IMR-90 (cell line): ENCODE results near the gene TEAD1. TPM values are rescaled to one million over a fixed set of nuclear protein-coding genes. Genes with fewer than 3 reads are reported as not detected.

ENCODE experiments used
- ATAC-seq: fragments of 200-7000 bp; cut with Tn5 transposase; 2 replicates; pipeline ENCODE4 v1.9.1; 2020; ENCODE audit warnings: low read depth, mild to moderate bottlenecking, moderate library complexity
- BruUV-seq: library from RNA; stranded (reverse); fragments of 400-500 nt; replicated peaks from 2 replicates; lab custom pipeline; 2021; lab: Mats Ljungman, UMichigan
- CTCF ChIA-PET: fragments of 300-600 bp; formaldehyde crosslinking; extraction: SDS; loops from one replicate; lab custom pipeline; 2021; ENCODE audit warnings: antibody characterized with exemption; lab: Yijun Ruan, JAX
- POLR2A ChIA-PET: fragments of 300-600 bp; sonication (Branson Sonifier 250); formaldehyde crosslinking; loops from one replicate; lab custom pipeline; 2022; ENCODE audit warnings: antibody characterized with exemption; ENCODE audit not compliant: unreplicated experiment; lab: Charles Lee
- DNase-seq: peaks from one replicate; pipeline ENCODE4 v3.0.0; 2013
- H2AFZ ChIP-seq: replicated peaks from 2 replicates; pipeline ENCODE3; 2013; ENCODE audit warnings: low read length, mild to moderate bottlenecking; ENCODE audit not compliant: poor library complexity
- H2AK5ac ChIP-seq: 2 replicates; pipeline ENCODE4 v1.6.1; 2013; ENCODE audit warnings: low read depth, low read length, inconsistent platforms
- H2AK9ac ChIP-seq: replicated peaks from 2 replicates; pipeline ENCODE3; 2013; ENCODE audit warnings: mild to moderate bottlenecking, low read depth, low read length, moderate library complexity; ENCODE audit not compliant: poor library complexity
- H2BK120ac ChIP-seq: 2 replicates; pipeline ENCODE4 v1.6.1; 2013; ENCODE audit warnings: low read depth, low read length, inconsistent platforms
- H2BK15ac ChIP-seq: 3 replicates; pipeline ENCODE4 v1.6.1; 2013; ENCODE audit warnings: low read depth, low read length, inconsistent platforms
- H2BK20ac ChIP-seq: 2 replicates; pipeline ENCODE4 v1.6.1; 2013; ENCODE audit warnings: low read depth, mild to moderate bottlenecking, inconsistent platforms, low read length, moderate library complexity
- H2BK5ac ChIP-seq: 2 replicates; pipeline ENCODE4 v1.6.1; 2013; ENCODE audit warnings: mild to moderate bottlenecking, low read depth, low read length, inconsistent platforms; ENCODE audit not compliant: poor library complexity, severe bottlenecking
- H3K14ac ChIP-seq: replicated peaks from 2 replicates; pipeline ENCODE4 v1.6.1; 2013; ENCODE audit warnings: low read depth, low read length, inconsistent platforms
- H3K18ac ChIP-seq: 2 replicates; pipeline ENCODE4 v1.6.1; 2013; ENCODE audit warnings: low read depth, low read length, control low read depth
- H3K23ac ChIP-seq: 2 replicates; pipeline ENCODE4 v1.6.1; 2013; ENCODE audit warnings: low read depth, low read length, inconsistent platforms
- H3K27ac ChIP-seq: 2 replicates; pipeline ENCODE4 v1.5.1; 2013; ENCODE audit warnings: mild to moderate bottlenecking, control low read depth, low read length; ENCODE audit not compliant: insufficient read depth
- H3K27me3 ChIP-seq: 2 replicates; pipeline ENCODE4 v1.6.1; 2013; ENCODE audit warnings: low read length; ENCODE audit not compliant: control insufficient read depth, insufficient read depth
- H3K36me3 ChIP-seq: 2 replicates; pipeline ENCODE4 v1.6.1; 2013; ENCODE audit warnings: low read length, mixed read lengths; ENCODE audit not compliant: control insufficient read depth, insufficient read depth
- H3K4ac ChIP-seq: 2 replicates; pipeline ENCODE4 v1.6.1; 2013; ENCODE audit warnings: low read depth, low read length, inconsistent platforms
- H3K4me1 ChIP-seq: 2 replicates; pipeline ENCODE4 v1.6.1; 2013; ENCODE audit warnings: low read length, mixed read lengths; ENCODE audit not compliant: control insufficient read depth, insufficient read depth
- H3K4me2 ChIP-seq: 2 replicates; pipeline ENCODE4 v1.6.1; 2013; ENCODE audit warnings: low read depth, mild to moderate bottlenecking, control low read depth, low read length, moderate library complexity
- H3K4me3 ChIP-seq: 2 replicates; pipeline ENCODE4 v1.5.1; 2013; ENCODE audit warnings: low read depth, mild to moderate bottlenecking, control low read depth, low read length, moderate library complexity; ENCODE audit not compliant: insufficient read depth
- H3K56ac ChIP-seq: 2 replicates; pipeline ENCODE4 v1.6.1; 2013; ENCODE audit warnings: low read length, inconsistent platforms; ENCODE audit not compliant: insufficient read depth; ENCODE audit errors: extremely low read depth
- H3K79me1 ChIP-seq, 2 experiments: 2 replicates each; pipeline ENCODE4 v1.6.1; 2013; ENCODE audit warnings: low read length in 2 of 2, inconsistent platforms in 1 of 2, low read depth in 1 of 2
- H3K9ac ChIP-seq: 2 replicates; pipeline ENCODE4 v1.6.1; 2013; ENCODE audit warnings: low read depth, low read length, control low read depth
- H3K9me1 ChIP-seq: 2 replicates; pipeline ENCODE4 v1.6.1; 2013; ENCODE audit warnings: low read length, inconsistent platforms; ENCODE audit not compliant: insufficient read depth
- H3K9me3 ChIP-seq: 2 replicates; pipeline ENCODE4 v1.6.1; 2013; ENCODE audit warnings: low read length; ENCODE audit not compliant: control insufficient read depth, insufficient read depth
- H4K20me1 ChIP-seq: 2 replicates; pipeline ENCODE4 v1.6.1; 2013; ENCODE audit warnings: low read length, inconsistent platforms; ENCODE audit not compliant: insufficient read depth
- H4K5ac ChIP-seq: 2 replicates; pipeline ENCODE4 v1.6.1; 2013; ENCODE audit warnings: mild to moderate bottlenecking, low read depth, low read length, control low read depth
- H4K8ac ChIP-seq, 2 experiments: 2 replicates each; pipeline ENCODE4 v1.6.1; 2013; ENCODE audit warnings: low read depth in 2 of 2, low read length in 2 of 2, control low read depth in 1 of 2, inconsistent platforms in 1 of 2
- H4K91ac ChIP-seq: 2 replicates; pipeline ENCODE4 v1.6.1; 2013; ENCODE audit warnings: low read depth, low read length, inconsistent platforms; ENCODE audit not compliant: insufficient read depth
- BHLHE40 ChIP-seq: fragments of 150-350 bp; IDR thresholded peaks from 2 replicates; pipeline ENCODE4 v1.6.1; 2016; ENCODE audit warnings: mild to moderate bottlenecking, low read depth, low read length
- CEBPB ChIP-seq: IDR thresholded peaks from 2 replicates; pipeline ENCODE4 v1.6.1; 2012; ENCODE audit warnings: low read depth, low read length, improper control_type of control experiment
- CHD1 ChIP-seq: IDR thresholded peaks from 2 replicates; pipeline ENCODE4 v1.6.1; 2012; ENCODE audit warnings: low read depth, low read length, improper control_type of control experiment
- FOS ChIP-seq: fragments of 150-350 bp; IDR thresholded peaks from 2 replicates; pipeline ENCODE4 v1.6.1; 2016; ENCODE audit warnings: low read depth, low read length
- MAFK ChIP-seq: IDR thresholded peaks from 2 replicates; pipeline ENCODE4 v1.6.1; 2012; ENCODE audit warnings: low read depth, low read length, improper control_type of control experiment
- MAZ ChIP-seq: IDR thresholded peaks from 2 replicates; pipeline ENCODE4 v1.6.1; 2012; ENCODE audit warnings: low read depth, mild to moderate bottlenecking, low read length, improper control_type of control experiment, moderate library complexity, borderline replicate concordance
- NFE2L2 ChIP-seq: fragments of 150-350 bp; IDR thresholded peaks from 2 replicates; pipeline ENCODE4 v1.6.1; 2016; ENCODE audit warnings: low read depth, mild to moderate bottlenecking, low read length
- POLR2A ChIP-seq: IDR thresholded peaks from 2 replicates; pipeline ENCODE4 v1.6.1; 2012; ENCODE audit warnings: mild to moderate bottlenecking, low read depth, low read length
- RAD21 ChIP-seq: IDR thresholded peaks from 2 replicates; pipeline ENCODE4 v1.6.1; 2012; ENCODE audit warnings: low read length, improper control_type of control experiment
- RCOR1 ChIP-seq: IDR thresholded peaks from 2 replicates; pipeline ENCODE4 v1.6.1; 2012; ENCODE audit warnings: mild to moderate bottlenecking, low read length, improper control_type of control experiment; ENCODE audit not compliant: insufficient replicate concordance
- SMC3 ChIP-seq: fragments of 150-350 bp; IDR thresholded peaks from 2 replicates; pipeline ENCODE4 v1.6.1; 2016; ENCODE audit warnings: low read depth, mild to moderate bottlenecking, antibody characterized with exemption, low read length, moderate library complexity
- WGBS, 2 experiments: methylation state at CpG; one replicate each; pipeline versions ENCODE4 v1.1.5 to v1.1.7; 2013; ENCODE audit warnings: missing lambda C conversion rate in 2 of 2; ENCODE audit not compliant: insufficient read length in 1 of 2; ENCODE audit errors: extremely low coverage in 2 of 2; 5-methylcytosine and 5-hydroxymethylcytosine counted together
- dilution Hi-C: fragments of 300-500 bp; cut with HindIII; formaldehyde crosslinking; loops from one replicate; pipeline ENCODE4 v1.14.3; 2018; ENCODE audit warnings: low sequenced_read_pairs; ENCODE audit not compliant: unreplicated experiment
- in situ Hi-C: fragments of 300-500 bp; cut with MboI; formaldehyde crosslinking; loops from 3 replicates; pipeline ENCODE4 v1.14.3; 2019; ENCODE audit warnings: low sequenced_read_pairs, inconsistent platforms, mixed read lengths
- intact Hi-C: fragments of 100-400 bp; cut with micrococcal nuclease; formaldehyde crosslinking; loops from 2 replicates; pipeline ENCODE4 v1.10.0; 2022
- polyA plus RNA-seq, 3 experiments: library from polyadenylated mRNA; depleted of rRNA; stranded (reverse); fragments of >200 nt; gene quantifications; 2 replicates each; pipeline ENCODE4 v1.2.3, GENCODE V29; 2012; ENCODE audit warnings: low replicate concordance in 1 of 3
- total RNA-seq: library from RNA; depleted of rRNA; stranded (reverse); fragments of >200 nt; gene quantifications from 2 replicates; pipeline ENCODE4 v1.2.3, GENCODE V29; 2012
- TF ChIP-seq, protein P1 (sequence below): conservative IDR thresholded peaks from 2 replicates; pipeline ENCODE4 v1.5.1; 2012; ENCODE audit warnings: mild to moderate bottlenecking, low read depth, low read length, improper control_type of control experiment
- TF ChIP-seq, protein P2 (sequence below): fragments of 150-350 bp; IDR thresholded peaks from 2 replicates; pipeline ENCODE4 v1.6.1; 2016; ENCODE audit warnings: low read depth, mild to moderate bottlenecking, low read length, moderate library complexity, borderline replicate concordance

Gene TEAD1
- total and polyA plus RNA-seq, 2 of the 4 experiments (the other 2 are of a cell fraction), result 51.8 to 69.2 TPM

DNA sequence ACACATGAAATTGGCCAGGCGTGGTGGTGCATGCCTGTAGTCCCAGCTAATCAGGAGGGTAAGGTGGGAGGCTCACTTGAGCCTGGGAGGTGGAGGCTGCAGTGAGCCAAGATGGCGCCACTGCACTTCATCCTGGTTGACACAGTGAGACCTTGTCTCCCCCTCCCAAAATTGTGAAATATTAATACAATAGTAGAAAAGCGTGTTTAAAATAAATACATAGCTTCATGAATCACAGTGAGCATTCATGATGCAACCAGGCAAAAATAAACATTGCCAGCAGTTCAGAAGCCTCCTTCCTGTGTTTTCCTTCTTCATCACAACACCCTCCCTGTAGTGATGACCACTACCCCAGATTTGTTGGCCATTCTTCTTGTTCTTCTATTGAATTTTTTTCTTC is 4.3 kb upstream of the TEAD1 start:
- Histone ChIP-seq H3K56ac (no peak overlapping the region), H2AK9ac (no peak overlapping the region), H2AFZ (no peak overlapping the region), H4K8ac (no peak overlapping the region; a peak in 1 of 4 replicates), H3K4me2 (no peak overlapping the region), H2BK15ac (no peak overlapping the region), H3K4me1 (no peaks in the 10 kb centered on the region), H2BK120ac (no peak overlapping the region), H3K9ac (no peak overlapping the region), H3K9me3 (peaks cover 5% of the 10 kb centered on the region), H2BK5ac (peak overlapping the region; percentile 34), H3K4ac (no peak overlapping the region), H4K91ac (no peak overlapping the region), H3K18ac (no peak overlapping the region), H2BK20ac (no peak overlapping the region), H2AK5ac (no peak overlapping the region), H3K27ac (0 out of 2 replicates have a peak overlapping the region, but pooled peaks have one; percentile 1), H3K27me3 (no peaks in the 10 kb centered on the region), H4K5ac (no peak overlapping the region), H3K23ac (no peak overlapping the region), H3K14ac (no peak overlapping the region), H3K9me1 (peaks cover 3% of the 10 kb centered on the region; the same call in 1 of the 2 replicates), H4K20me1 (no peaks in the 10 kb centered on the region), H3K4me3 (no peak overlapping the region), H3K36me3 (no peaks in the 10 kb centered on the region), H3K79me1 (peaks cover 8 to 20% of the 10 kb centered on the region in 2 experiments; a peak in 3 of 4 replicates)
- in situ Hi-C loops, result no loop called here
- dilution Hi-C loops, result no loop called here
- DNase-seq, result peak; percentile 81
- intact Hi-C loops, result loop anchor here (5.0 to 10.0 kb wide), 3 partner anchors 43 to 165 kb away; no protein-coding TSS in a partner anchor
- WGBS, 2 experiments, result no CpG with 5 or more reads among the region's 3 CpGs
- TF ChIP-seq RAD21, result no peak
- TF ChIP-seq RCOR1, result no peak
- no peak for TF ChIP-seq MAFK
- TF ChIP-seq CEBPB, result peak; percentile 93
- TF ChIP-seq, protein P1, sequence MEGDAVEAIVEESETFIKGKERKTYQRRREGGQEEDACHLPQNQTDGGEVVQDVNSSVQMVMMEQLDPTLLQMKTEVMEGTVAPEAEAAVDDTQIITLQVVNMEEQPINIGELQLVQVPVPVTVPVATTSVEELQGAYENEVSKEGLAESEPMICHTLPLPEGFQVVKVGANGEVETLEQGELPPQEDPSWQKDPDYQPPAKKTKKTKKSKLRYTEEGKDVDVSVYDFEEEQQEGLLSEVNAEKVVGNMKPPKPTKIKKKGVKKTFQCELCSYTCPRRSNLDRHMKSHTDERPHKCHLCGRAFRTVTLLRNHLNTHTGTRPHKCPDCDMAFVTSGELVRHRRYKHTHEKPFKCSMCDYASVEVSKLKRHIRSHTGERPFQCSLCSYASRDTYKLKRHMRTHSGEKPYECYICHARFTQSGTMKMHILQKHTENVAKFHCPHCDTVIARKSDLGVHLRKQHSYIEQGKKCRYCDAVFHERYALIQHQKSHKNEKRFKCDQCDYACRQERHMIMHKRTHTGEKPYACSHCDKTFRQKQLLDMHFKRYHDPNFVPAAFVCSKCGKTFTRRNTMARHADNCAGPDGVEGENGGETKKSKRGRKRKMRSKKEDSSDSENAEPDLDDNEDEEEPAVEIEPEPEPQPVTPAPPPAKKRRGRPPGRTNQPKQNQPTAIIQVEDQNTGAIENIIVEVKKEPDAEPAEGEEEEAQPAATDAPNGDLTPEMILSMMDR, result no peak
- TF ChIP-seq BHLHE40, result no peak; the same call in 1 of the 2 replicates
- TF ChIP-seq, protein P2, sequence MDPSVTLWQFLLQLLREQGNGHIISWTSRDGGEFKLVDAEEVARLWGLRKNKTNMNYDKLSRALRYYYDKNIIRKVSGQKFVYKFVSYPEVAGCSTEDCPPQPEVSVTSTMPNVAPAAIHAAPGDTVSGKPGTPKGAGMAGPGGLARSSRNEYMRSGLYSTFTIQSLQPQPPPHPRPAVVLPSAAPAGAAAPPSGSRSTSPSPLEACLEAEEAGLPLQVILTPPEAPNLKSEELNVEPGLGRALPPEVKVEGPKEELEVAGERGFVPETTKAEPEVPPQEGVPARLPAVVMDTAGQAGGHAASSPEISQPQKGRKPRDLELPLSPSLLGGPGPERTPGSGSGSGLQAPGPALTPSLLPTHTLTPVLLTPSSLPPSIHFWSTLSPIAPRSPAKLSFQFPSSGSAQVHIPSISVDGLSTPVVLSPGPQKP, result no peak
- no peak for TF ChIP-seq CHD1
- no peak for TF ChIP-seq POLR2A
- TF ChIP-seq FOS, result peak; percentile 56; the same call in 1 of the 2 replicates
- TF ChIP-seq NFE2L2, result no peak
- TF ChIP-seq SMC3, result no peak
- TF ChIP-seq MAZ, result no peak
- no peak for ATAC-seq
- CTCF ChIA-PET, result interaction anchor here (1.7 kb wide), 1 partner anchor 41 kb away, joined by 3 read pairs; no protein-coding TSS in a partner anchor
- BruUV-seq, result no TSS peak
- POLR2A ChIA-PET, result no interaction called here
